GM18870 (cell line): ENCODE measurements around the gene CLEC11A.

ENCODE experiments used
- ATAC-seq: cut with Tn5 transposase; IDR thresholded peaks from one replicate; pipeline ENCODE4 v1.9.1; 2021; ENCODE audit warnings: moderate library complexity; ENCODE audit not compliant: unreplicated experiment

The CLEC11A gene

GRCh38 chr19:50723069-50723468 lies at the start of gene CLEC11A:
Gene CLEC11A, plus strand, starts transcription at chr19:50723364. Its CDS starts 162 bp downstream, at chr19:50723526.
- no peak for ATAC-seq

DNA sequence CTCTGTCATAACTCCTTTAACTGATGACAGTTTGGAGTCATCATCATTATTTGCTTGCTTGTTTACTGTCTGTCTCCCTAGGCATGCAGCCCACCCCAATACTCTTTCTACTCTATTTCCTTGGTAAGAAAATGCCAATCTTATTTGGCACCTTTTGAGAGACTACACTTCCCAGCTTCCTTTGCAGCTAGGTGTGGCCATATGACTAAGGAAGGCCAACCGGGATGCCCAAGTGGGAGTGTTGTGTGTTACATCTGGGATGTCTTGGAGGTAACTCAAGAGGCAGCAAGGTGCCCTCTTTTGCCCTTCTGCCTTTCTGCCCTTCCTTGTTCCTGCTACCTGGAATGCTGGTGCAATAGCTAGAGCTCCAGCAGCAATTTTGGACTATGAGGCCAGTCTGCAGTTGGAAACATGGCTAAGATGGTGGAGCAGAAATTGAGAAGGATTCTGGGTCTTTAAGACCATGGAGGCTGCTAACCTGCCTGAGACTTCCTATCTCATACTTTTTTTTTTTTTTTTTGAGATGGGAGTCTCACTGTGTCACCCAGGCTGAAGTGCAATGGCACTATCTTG lies 46.5 kb upstream of the CLEC11A start:
- no peak for ATAC-seq

DNA sequence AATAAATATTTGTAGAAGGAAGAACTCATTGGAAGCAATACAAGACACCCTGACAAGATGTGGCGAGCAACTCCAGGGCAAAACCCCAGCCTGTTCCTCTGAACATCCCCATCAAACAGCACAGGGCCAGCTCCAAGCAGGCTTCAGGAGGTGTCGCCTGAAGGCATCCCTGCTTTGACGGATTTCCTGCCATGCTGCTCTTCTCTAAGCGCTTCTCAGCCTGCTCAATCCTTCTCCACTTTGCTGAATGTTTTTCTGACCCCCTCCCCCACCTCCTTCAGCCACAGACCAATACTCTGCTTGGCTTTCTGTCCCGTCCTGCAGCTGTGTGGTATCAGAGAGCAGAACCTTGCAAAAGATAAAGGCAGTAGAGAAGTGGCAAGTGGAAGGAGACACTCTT lies 45.5 kb upstream of the CLEC11A start:
- ATAC-seq: no peak

DNA sequence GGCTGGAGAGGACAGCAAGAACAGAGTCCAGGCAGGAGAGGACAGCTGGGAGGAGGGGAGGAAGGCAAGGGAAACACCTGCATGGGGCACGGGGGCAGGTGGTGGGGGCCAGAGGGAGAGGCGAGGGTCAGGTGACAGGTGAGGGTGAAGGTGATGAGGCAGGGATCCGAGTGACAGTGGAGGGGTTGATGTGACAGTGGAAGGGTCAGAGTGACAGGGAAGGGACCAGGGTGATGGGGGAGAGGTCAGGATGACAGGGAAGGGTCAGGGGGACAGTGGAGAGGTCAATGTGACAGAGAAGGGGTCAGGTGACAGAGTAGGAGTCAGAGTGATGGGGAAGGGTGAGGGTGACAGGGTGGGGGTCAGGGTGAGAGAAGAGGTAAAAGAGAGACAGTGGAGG lies 44.8 kb upstream of the CLEC11A start:
- no peak for ATAC-seq

- no peak for ATAC-seq
Measured at GRCh38 chr19:50679177-50680125, 43.7 kb upstream of the CLEC11A start.

- no peak for ATAC-seq
Measured at GRCh38 chr19:50686310-50687032, 36.7 kb upstream of the CLEC11A start.

DNA sequence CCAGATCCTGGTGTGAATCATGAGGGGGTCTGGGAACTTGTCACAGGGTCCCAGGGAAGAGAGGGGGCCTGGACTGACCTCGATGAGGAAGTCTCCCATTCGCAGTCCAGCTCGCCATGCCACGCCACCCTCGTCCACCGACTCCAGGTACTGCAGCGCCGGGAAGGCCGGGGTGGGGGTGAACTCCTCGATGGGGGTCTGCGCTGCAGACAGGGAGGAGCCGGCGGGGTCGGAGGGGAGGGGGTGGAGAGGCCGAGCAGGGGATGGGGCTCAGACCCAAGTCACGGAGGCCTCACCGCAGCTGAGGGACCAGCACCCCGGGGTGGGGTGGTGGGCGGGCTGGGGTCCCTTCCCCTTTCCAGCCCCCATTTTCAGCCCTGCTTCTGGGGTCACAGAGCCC lies 34.4 kb upstream of the CLEC11A start:
- no peak for ATAC-seq

- ATAC-seq: no peak
Measured at GRCh38 chr19:50690439-50690838, 32.7 kb upstream of the CLEC11A start.

GRCh38 chr19:50693064-50693975 lies 29.8 kb upstream of the CLEC11A start:
- ATAC-seq: no peak

GRCh38 chr19:50694815-50695145 lies 28.4 kb upstream of the CLEC11A start:
- no peak for ATAC-seq

- no peak for ATAC-seq
Measured at GRCh38 chr19:50695251-50696093, 27.7 kb upstream of the CLEC11A start.

GRCh38 chr19:50696094-50696483 lies 27.1 kb upstream of the CLEC11A start:
- ATAC-seq: no peak

- ATAC-seq: no peak
Measured at GRCh38 chr19:50697414-50698124, 25.6 kb upstream of the CLEC11A start.

GRCh38 chr19:50701367-50701985 lies 21.7 kb upstream of the CLEC11A start:
- ATAC-seq: no peak

DNA sequence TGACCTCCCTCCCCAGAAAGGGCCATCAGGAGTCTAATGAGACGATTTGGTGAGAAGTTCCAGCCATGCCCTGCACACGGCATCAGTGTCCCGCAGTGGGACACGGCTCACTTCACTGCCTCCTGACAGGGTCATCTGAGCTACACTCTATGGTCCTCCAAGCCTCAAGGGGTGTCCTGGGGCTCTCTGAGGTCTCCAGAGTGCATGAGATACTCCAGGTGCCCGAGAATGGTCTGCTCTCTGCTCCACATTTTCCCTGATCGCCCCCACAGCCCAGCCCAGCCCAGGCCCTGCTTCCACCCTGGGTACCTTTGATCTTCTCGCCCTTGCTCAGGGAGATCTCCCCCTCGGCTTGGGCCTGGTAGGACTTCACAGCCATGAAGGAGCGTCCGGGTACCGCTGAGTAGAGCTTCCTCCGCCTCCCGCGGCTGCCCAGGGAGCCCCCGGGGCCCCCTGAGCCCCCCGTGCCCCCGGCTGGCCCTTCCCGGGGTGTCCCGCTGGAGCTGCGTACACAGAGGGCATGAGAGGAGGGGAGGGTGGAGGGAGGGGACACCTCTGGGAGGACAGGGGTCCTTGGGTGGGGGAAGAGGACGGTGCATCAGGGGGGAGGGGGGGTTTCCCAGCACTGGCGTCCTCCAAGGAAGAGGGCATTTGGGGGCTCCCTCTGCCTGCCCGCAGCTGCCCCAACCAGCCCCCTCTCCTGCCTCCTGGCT lies 20.9 kb upstream of the CLEC11A start:
- no peak for ATAC-seq

DNA sequence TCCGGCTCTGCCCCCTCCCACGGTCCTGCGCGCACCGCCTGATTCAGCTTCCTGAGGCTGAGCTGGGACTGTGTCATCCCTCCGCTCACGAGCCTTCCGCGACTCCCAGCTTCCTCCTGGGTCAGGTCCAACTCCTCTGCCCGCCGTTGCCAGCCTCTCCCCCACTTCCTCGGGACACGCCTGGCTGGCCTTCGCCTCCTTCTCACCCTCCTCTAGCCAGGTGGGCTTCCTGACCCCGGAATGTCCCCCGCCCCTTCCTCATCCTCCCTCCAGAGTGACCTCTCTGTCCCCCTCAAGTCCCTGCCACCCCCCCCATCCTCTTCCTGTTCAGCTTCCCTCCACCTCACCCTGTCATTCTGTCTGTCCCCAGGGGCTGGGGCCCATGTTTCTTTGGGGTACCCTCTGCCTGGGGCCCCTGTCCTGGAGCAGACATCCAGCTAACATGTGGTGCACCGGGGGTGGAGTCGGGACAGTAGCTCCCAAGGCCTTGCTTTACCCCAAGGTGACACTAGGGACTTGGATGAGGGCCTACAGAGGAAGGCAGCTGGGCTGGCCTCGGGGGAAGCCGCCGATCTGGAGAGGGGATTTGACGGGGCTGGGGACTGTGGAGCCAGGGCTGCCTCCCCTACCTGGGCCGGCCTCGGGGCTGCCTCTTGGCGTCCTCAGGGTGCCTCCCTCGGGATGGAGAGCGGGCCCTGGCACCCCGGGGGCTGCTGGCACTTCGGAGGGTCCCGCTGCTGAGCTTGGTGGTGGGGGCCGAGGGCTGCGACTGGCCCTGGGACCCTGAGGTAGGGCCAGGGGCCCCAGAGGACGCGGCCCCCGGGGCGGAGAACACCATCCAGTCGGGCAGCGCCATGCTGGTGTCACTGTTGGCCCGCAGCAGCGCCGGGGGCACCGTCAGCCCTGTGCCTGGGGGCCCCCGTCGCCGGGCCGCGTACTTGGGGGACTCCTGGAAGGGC lies 20.0 kb upstream of the CLEC11A start:
- no peak for ATAC-seq
